ENCODE data around the gene RTBDN. TPM values are rescaled to one million over a fixed set of nuclear protein-coding genes. Genes with fewer than 3 reads are reported as not detected.

The RTBDN gene
- total RNA-seq, 1 experiment from 2014 or later: 2.4 TPM

DNA sequence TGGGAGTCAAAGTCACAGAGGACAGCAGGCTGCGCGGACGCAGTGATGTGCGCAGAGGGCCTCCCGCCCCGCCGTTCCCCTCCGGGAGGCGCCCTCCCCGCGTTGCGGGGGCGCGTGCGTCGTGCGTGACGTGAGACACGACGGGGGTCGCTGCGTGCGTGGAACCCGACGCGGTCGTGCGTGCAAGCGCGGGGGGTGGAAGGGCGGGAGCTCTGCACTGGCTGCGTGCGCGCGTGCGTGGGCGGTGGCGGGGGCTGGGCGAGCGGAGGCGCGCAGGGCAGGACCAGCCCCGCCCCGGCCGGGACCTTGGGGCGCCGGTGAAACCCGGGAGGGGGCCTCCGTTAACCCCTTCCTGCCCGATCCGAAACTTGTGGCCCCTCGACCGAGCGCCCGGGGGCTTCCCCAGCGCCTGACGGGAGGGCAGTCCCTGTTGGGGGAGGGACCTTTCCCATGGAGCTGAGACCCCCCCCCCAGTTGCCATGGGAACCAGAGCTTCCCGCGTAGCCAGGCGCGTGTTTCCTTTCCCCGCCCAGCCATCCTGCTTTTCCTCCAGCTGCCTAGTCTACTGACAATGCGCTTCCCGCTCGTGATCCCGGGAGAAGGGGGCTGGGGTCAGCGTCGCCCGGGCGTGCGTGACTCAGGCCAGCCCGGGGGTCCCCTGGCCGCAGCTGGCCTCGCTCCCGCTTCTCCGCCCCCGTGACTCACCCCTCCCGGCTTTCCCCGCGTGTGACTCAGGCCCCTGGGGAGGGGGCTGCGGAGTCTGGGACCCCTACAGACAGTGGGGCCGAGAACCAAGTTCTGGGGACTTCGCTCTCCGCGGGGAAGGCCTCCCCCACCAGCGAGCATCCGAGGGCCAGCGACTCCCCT is 51.7 kb downstream of the RTBDN start:
- POLR2A ChIA-PET: interaction anchor here (0.5 to 0.6 kb wide), 2 partner anchors 9 to 12 kb away, joined by 3 to 7 read pairs; partner anchors contain the start of gene JUNB
- intact Hi-C loops (cut with micrococcal nuclease; ENCODE audit: unreplicated experiment) (no loop called here), in situ Hi-C loops (cut with HindIII; ENCODE audit: low pct_unique_long_range_greater_than_20kb, low sequenced_read_pairs) (no loop called here)
- no TSS peak for BruUV-seq (replicated peaks)
- no peaks in the 10 kb centered on the region for H3K9me3 ChIP-seq (ENCODE audit: control insufficient read depth, insufficient read depth, low read depth, low read length)
- H3K27ac ChIP-seq (ENCODE audit: low read length): peak overlapping the region; percentile 77
- TF ChIP-seq SIN3A (IDR thresholded peaks at IDR 0.05; ENCODE audit: borderline replicate concordance, insufficient read depth, low read depth, low read length): 0 out of 2 replicates have a peak, but pooled peaks have one; percentile 32
- TF ChIP-seq POLR2AphosphoS5 (IDR thresholded peaks at IDR 0.05; ENCODE audit: low read depth, low read length): peak; percentile 40; the same call in 1 of the 2 replicates
- TF ChIP-seq, protein P1, sequence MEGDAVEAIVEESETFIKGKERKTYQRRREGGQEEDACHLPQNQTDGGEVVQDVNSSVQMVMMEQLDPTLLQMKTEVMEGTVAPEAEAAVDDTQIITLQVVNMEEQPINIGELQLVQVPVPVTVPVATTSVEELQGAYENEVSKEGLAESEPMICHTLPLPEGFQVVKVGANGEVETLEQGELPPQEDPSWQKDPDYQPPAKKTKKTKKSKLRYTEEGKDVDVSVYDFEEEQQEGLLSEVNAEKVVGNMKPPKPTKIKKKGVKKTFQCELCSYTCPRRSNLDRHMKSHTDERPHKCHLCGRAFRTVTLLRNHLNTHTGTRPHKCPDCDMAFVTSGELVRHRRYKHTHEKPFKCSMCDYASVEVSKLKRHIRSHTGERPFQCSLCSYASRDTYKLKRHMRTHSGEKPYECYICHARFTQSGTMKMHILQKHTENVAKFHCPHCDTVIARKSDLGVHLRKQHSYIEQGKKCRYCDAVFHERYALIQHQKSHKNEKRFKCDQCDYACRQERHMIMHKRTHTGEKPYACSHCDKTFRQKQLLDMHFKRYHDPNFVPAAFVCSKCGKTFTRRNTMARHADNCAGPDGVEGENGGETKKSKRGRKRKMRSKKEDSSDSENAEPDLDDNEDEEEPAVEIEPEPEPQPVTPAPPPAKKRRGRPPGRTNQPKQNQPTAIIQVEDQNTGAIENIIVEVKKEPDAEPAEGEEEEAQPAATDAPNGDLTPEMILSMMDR (IDR thresholded peaks at IDR 0.05): no peak
- peak overlapping the region; percentile 45 to 47 for H3K4me3 ChIP-seq (ENCODE audit: low read depth in 2 of 2, low read length in 2 of 2)
- no peaks in the 10 kb centered on the region for H3K36me3 ChIP-seq (ENCODE audit: control insufficient read depth, insufficient read depth, low read length)
- ATAC-seq: peak; percentile 54
- H3K4me1 ChIP-seq (ENCODE audit: control insufficient read depth, insufficient read depth, low read length): peaks cover 51% of the 10 kb centered on the region
- no peaks in the 10 kb centered on the region for H3K27me3 ChIP-seq (ENCODE audit: control insufficient read depth, insufficient read depth, low read length)
- CTCF ChIA-PET: interaction anchor here (0.8 kb wide), 1 partner anchor 19 kb away, joined by 4 read pairs; no protein-coding TSS in a partner anchor
- no peak for DNase-seq (ENCODE audit: low read depth, low spot score)

DNA sequence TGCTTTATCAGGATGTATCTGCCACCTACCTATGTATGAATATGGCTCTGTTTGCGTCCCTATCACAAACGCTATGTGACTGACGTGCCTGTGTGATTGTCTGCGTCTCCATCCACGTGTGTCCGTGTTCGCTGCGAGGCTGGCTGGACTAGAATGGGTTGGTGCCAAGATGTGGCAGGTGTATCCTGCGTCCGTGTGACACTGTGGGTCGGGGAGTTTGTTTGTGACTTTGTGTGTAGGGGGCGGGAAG is 52.3 kb downstream of the RTBDN start:
- H3K4me3 ChIP-seq (ENCODE audit: low read depth in 2 of 2, low read length in 2 of 2): peak overlapping the region; percentile 45 to 47
- intact Hi-C loops (cut with micrococcal nuclease; ENCODE audit: unreplicated experiment) (no loop called here), in situ Hi-C loops (cut with HindIII; ENCODE audit: low pct_unique_long_range_greater_than_20kb, low sequenced_read_pairs) (no loop called here)
- no peaks in the 10 kb centered on the region for H3K36me3 ChIP-seq (ENCODE audit: control insufficient read depth, insufficient read depth, low read length)
- no peaks in the 10 kb centered on the region for H3K9me3 ChIP-seq (ENCODE audit: control insufficient read depth, insufficient read depth, low read depth, low read length)
- peak overlapping the region; percentile 73 for H3K27ac ChIP-seq (ENCODE audit: low read length)
- CTCF ChIA-PET: interaction anchor here (0.8 kb wide), 1 partner anchor 18 kb away, joined by 4 read pairs; no protein-coding TSS in a partner anchor
- TF ChIP-seq SIN3A (IDR thresholded peaks at IDR 0.05; ENCODE audit: borderline replicate concordance, insufficient read depth, low read depth, low read length) (no peak), TCF7L2 (IDR thresholded peaks at IDR 0.05; ENCODE audit: low read depth, low read length) (no peak), POLR2AphosphoS5 (IDR thresholded peaks at IDR 0.05; ENCODE audit: low read depth, low read length) (no peak)
- TF ChIP-seq, protein P1 (IDR thresholded peaks at IDR 0.05): no peak
- TF ChIP-seq, protein P2, sequence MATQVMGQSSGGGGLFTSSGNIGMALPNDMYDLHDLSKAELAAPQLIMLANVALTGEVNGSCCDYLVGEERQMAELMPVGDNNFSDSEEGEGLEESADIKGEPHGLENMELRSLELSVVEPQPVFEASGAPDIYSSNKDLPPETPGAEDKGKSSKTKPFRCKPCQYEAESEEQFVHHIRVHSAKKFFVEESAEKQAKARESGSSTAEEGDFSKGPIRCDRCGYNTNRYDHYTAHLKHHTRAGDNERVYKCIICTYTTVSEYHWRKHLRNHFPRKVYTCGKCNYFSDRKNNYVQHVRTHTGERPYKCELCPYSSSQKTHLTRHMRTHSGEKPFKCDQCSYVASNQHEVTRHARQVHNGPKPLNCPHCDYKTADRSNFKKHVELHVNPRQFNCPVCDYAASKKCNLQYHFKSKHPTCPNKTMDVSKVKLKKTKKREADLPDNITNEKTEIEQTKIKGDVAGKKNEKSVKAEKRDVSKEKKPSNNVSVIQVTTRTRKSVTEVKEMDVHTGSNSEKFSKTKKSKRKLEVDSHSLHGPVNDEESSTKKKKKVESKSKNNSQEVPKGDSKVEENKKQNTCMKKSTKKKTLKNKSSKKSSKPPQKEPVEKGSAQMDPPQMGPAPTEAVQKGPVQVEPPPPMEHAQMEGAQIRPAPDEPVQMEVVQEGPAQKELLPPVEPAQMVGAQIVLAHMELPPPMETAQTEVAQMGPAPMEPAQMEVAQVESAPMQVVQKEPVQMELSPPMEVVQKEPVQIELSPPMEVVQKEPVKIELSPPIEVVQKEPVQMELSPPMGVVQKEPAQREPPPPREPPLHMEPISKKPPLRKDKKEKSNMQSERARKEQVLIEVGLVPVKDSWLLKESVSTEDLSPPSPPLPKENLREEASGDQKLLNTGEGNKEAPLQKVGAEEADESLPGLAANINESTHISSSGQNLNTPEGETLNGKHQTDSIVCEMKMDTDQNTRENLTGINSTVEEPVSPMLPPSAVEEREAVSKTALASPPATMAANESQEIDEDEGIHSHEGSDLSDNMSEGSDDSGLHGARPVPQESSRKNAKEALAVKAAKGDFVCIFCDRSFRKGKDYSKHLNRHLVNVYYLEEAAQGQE (IDR thresholded peaks at IDR 0.05; ENCODE audit: insufficient read depth in 1 of 2, low read depth in 2 of 2, low read length in 1 of 2): no peak; a peak in 1 of 4 replicates
- DNase-seq (ENCODE audit: low read depth, low spot score) (no peak), ATAC-seq (no peak)
- no peaks in the 10 kb centered on the region for H3K27me3 ChIP-seq (ENCODE audit: control insufficient read depth, insufficient read depth, low read length)
- POLR2A ChIA-PET: interaction anchor here (0.6 kb wide), 1 partner anchor 13 kb away, joined by 7 read pairs; no protein-coding TSS in a partner anchor
- no TSS peak for BruUV-seq (replicated peaks)
- peaks cover 46% of the 10 kb centered on the region for H3K4me1 ChIP-seq (ENCODE audit: control insufficient read depth, insufficient read depth, low read length)

Measured in Panc1 (cell line).